SW480 (cell line): ENCODE measurements around the gene INPP5F.

Experiments
- DNase-seq: peaks from one replicate; pipeline ENCODE4 v3.0.0-alpha.2; 2016; ENCODE audit warnings: low spot score

Gene INPP5F

GRCh38 chr10:119725828-119726675 is at the start of gene INPP5F:
INPP5F (plus strand) TSS chr10:119726050; CDS start chr10:119726263, 213 bp downstream.
- DNase-seq = peak; percentile 98

DNA sequence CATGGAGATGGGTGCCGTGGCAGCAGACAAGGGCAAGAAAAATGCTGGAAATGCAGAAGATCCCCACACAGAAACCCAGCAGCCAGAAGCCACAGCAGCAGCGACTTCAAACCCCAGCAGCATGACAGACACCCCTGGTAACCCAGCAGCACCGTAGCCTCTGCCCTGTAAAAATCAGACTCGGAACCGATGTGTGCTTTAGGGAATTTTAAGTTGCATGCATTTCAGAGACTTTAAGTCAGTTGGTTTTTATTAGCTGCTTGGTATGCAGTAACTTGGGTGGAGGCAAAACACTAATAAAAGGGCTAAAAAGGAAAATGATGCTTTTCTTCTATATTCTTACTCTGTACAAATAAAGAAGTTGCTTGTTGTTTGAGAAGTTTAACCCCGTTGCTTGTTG is 48.7 kb upstream of the INPP5F start:
- no peak for DNase-seq

DNA sequence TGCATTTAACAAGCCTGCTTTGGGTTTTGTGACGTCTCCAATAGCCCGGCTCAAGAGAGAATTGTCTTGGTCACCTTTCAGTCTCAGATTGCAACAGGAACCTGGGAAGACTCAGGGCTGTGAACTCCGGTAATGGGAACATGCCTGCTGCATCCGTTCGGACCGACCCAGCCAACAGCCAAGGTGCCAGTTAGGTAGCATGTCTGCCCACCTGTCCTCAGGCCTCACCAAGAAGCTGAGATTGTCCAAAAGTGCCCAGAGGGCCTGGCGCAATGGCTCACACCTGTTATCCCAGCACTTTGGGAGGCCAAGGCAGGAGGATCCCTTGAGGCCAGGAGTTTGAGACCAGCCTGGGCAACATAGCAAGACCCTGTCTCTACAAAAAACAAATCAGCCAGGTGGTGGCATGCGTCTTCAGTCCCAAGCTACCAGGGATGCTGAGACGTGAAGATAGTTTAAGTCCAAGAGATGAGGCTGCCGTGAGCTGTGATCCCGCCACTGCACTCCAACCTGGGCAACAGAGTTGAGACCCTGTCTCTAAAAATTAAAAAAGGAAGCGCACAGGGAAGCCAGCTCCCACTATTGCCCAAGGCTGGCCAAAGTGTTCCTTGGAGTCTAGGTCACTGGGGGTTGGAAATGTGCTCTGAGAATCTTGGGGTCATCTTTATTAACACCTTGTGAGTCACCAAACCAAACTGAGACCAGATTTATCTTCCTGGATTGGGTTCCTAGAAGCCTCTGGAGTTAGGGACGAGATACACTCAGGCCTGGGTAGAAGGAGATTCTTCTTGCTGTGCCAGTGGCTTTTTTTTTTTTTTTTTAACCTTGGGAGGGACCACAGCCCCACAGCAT is 47.7 kb upstream of the INPP5F start:
- DNase-seq = no peak

DNA sequence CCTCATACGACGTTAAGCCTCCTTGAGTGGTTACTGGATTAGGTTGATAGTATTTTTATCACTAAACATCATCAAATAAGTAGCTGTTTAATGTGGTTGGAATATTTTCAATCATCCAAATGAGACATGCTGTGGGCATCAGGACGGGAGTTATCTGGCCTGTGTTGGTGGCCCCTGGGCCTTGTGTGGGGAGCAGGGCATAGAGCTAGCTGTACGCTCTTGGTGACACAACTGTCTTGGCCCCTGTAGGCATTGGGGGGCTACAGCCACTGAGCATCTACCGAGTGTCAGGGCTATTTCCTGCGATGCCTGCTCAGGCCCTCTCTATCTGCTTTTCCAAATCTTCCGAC is 46.4 kb upstream of the INPP5F start:
- no peak for DNase-seq

DNA sequence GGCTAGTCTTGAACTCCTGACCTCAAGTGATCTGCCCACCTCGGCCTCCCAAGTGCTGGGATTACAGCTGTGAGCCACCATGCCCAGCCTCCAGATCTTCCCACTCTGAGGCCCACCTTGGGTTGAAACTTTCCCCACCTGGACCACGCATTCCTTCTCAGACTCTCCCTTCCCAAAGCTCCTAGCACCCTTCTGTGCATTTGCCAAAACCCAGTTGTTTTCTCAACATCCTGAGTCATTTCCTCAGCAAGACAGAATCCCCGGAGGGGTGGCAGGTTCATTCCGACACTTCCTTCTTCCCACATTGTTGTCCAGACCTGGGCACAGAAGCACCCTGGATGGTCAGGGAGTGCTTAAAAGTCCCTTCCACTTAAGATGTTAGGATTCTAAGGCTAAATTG is 45.8 kb upstream of the INPP5F start:
- no peak for DNase-seq

- DNase-seq = no peak
These were observed 45.2 kb upstream of the INPP5F start for GRCh38 chr10:119680650-119681081.

DNA sequence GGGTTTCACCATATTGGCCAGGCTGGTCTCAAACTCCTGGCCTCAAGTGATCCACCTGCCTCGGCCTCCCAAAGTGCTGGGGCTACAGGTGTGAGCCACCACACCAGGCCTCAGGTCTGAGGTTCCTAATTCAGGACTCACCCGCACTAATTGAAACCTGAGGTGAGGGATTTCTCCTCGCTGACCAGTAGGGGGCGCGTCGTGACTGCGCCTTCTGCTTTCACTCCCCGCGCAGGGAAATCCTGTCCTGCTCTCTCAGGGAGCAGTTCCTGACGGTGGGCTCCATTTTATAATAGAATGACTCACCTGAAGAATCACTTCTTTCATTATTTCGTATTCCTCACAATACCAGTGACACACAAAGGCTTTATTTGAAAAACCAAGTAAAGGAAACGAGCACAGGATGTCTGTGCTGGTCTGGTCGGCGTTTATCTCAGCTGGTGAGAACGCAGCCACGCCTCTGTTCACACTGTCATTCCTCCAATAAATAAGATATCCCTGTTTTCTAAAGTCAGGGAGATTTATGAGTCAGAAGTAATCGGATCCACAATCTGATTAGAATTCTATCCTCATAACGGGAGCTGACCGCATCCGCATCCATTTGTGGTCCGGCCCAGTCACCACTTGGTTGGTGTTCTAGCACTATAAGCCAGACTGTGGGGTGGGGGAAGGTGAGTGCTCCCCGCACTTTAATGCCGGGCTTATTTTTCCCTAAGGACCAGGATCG is 39.2 kb upstream of the INPP5F start:
- DNase-seq = peak; percentile 81

- DNase-seq = peak; percentile 21
These were observed 38.4 kb upstream of the INPP5F start for GRCh38 chr10:119687192-119688032.

DNA sequence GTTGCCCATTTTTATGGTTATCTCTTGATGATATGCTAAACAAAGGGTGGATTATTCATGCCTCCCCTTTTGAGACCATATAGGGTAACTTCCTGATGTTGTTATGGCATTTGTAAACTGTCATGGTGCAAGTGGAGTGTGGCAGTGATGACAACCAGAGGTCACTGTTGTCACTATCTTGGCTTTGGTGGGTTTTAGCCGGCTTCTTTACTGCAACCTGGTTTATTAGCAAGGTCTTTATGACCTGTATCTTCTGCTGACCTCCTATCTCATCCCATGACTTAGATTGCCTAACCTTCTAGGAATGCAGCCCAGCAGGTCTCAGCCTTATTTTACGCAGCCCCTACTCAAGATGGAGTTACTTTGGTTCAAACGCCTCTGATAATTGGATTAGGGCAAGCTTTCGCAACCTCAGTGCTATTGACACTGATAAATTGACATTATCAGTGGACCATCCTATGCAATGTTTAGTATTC is 37.8 kb upstream of the INPP5F start:
- peak; percentile 30 for DNase-seq

GRCh38 chr10:119689016-119689580 is 36.8 kb upstream of the INPP5F start:
- DNase-seq = no peak

- no peak for DNase-seq
These were observed 34.1 kb upstream of the INPP5F start for GRCh38 chr10:119691726-119692125.

DNA sequence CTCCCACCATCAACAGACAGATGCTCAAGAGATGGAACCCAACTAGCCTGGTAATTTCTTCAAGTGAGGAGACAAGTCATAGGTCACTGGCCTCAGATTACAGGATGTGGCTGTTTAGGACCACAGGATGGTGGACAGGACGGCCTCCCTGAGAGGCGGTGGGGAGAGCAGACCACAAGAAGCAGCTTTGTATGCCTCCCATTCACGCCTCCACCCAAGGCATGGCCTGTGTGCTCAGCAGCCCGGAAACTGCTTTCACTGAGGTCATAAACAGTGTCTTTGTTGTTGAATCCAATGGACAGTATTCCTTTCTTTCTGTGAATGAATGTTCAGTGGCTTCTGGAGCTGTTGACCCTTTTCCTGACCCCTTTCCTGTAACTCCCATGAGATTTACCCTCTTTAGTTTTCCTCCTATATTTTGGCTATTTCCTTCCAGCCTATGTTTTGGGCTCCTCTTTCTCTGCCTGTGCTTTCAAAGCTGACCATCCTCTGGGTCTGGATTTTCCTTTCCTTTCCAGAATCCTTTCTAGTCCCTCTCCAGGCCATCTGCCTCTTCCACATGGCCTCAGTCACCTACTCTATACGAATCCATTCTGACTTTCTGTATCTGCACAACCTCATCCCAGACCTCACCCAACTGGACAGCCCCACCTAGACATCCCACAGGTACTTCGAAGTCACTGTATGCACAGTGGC is 32.4 kb upstream of the INPP5F start:
- peak; percentile 83 for DNase-seq

DNA sequence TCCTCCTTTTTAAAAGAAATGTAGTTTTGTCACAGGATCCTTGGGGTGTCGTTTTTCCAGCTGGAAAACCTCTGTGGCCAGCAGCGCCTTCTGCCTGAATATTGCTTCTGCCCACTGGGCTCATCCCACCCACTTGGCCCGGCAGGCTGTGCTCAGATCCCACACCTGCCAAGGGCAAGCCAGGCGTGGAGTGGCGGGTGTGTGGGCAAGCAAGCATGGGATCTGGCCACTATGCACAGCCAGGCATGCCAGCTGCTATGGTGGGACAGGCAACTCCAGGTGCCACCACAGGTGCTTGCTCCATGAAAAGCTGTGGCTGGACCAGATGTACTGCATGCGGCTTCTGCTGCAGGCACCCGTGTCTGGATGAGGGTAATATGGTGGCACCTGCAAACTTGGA is 31.2 kb upstream of the INPP5F start:
- DNase-seq = no peak

GRCh38 chr10:119700321-119700954 is 25.4 kb upstream of the INPP5F start:
- no peak for DNase-seq

- DNase-seq = no peak
These were observed 24.0 kb upstream of the INPP5F start for GRCh38 chr10:119701861-119702260.

- no peak for DNase-seq
These were observed 23.3 kb upstream of the INPP5F start for GRCh38 chr10:119702583-119702982.

GRCh38 chr10:119703903-119704508 is 21.8 kb upstream of the INPP5F start:
- DNase-seq = no peak

- no peak for DNase-seq
These were observed 20.4 kb upstream of the INPP5F start for GRCh38 chr10:119705434-119705831.

- DNase-seq = no peak
These were observed 19.1 kb upstream of the INPP5F start for GRCh38 chr10:119706521-119707278.
